NCI-H128 (cell line): ENCODE measurements around the gene MIB2.

Experiments
- DNase-seq: peaks from one replicate; lab custom pipeline; 2025; ENCODE audit not compliant: unreplicated experiment; lab: John Stamatoyannopoulos, UW

MIB2 gene

GRCh38 chr1:1677718-1678580, 62.6 kb downstream of the MIB2 start:
- DNase-seq = no peak

GRCh38 chr1:1678581-1679380, 63.5 kb downstream of the MIB2 start:
- DNase-seq = no peak
